Fibroblast of mammary gland (primary cell): ENCODE data around the gene ADGRB2.
A peak's percentile ranks its signal among the peaks of the same experiment; 100 is the strongest.

ENCODE experiments used
- DNase-seq: peaks from one replicate; pipeline ENCODE4 v3.0.0-alpha.2; 2010; ENCODE audit warnings: low read depth
- H3K4me3 ChIP-seq: 2 replicates; pipeline ENCODE4 v1.5.1; 2011; ENCODE audit warnings: low read depth, mild to moderate bottlenecking, low read length, moderate library complexity; ENCODE audit not compliant: control insufficient read depth
- CTCF ChIP-seq: conservative IDR thresholded peaks from 2 replicates; pipeline ENCODE4 v1.5.1; 2011; ENCODE audit warnings: low read depth, low read length, inconsistent platforms; ENCODE audit not compliant: control insufficient read depth, insufficient read depth

ADGRB2 gene

DNA sequence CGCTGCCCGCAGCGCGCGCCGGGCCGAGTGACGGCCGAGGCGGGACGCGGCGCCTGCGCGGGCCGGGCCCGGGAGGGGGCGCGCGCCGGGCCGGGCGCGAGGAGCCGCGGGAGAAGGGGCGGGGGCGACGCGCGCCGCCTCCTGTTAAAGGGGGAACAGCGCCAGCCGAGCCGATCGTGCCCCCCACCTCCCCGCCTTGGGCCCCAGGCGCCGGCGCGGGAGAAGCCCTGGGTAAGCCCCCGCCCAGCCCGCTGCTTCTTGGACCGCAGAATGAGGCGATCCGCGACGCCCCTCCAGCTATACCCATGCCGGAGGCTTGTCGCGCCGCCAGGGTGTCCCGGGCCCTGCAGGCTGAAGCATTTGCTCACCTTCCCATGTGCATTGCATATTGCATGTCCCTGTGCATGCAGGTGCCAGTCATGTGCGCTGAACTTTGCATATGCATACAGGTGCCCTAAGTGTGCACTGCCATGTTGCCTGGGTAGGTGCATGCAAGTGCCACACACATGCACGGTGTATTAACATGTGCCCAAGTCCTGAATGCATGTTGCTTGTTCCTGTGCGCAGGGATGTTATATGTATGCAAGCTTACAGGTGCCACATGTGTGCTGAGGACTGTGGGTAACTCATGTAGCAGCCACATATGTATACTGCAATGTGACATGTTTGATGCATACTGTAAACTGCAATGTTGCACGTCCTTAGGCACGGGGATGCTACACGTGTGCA, at the start of gene ADGRB2:
Gene ADGRB2 (minus strand): TSS at position 29 of the 729 bp plus-strand sequence. CDS start 7,119 bp downstream, outside the sequence.
- no peak for TF ChIP-seq CTCF
- H3K4me3 ChIP-seq: peak within 1 kb of the TSS; percentile 44
- DNase-seq: no peak

GRCh38 chr1:31812158-31812829, 48.2 kb upstream of the ADGRB2 start:
- H3K4me3 ChIP-seq: no peak overlapping the region
- no peak for DNase-seq
- no peak for TF ChIP-seq CTCF

DNA sequence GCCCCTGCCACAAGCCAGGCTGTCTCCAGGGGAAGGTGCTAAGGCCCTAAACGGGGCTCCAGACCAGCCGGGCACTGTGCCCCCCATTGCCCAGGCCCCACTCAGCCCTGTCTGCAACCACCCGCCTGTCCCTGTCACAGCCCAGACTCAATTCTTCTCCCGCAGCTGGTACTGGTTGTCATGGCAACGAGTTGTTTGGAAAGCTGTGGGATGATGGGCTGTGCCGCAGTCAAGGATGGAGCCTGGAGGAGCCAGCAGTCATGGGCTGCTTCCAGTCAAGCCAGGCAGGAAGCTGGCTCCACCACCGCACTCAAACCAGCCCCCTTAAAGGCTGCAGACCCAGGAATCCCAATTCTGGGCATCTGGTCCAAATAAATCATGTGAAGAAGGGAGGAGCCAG, 47.5 kb upstream of the ADGRB2 start:
- TF ChIP-seq CTCF: no peak
- H3K4me3 ChIP-seq: no peak overlapping the region

GRCh38 chr1:31809698-31810097, 45.6 kb upstream of the ADGRB2 start:
- H3K4me3 ChIP-seq: no peak overlapping the region
- TF ChIP-seq CTCF: no peak
- no peak for DNase-seq

More for the DNA sequence above, 47.5 kb upstream of the ADGRB2 start:
- DNase-seq: peak; percentile 40

DNA sequence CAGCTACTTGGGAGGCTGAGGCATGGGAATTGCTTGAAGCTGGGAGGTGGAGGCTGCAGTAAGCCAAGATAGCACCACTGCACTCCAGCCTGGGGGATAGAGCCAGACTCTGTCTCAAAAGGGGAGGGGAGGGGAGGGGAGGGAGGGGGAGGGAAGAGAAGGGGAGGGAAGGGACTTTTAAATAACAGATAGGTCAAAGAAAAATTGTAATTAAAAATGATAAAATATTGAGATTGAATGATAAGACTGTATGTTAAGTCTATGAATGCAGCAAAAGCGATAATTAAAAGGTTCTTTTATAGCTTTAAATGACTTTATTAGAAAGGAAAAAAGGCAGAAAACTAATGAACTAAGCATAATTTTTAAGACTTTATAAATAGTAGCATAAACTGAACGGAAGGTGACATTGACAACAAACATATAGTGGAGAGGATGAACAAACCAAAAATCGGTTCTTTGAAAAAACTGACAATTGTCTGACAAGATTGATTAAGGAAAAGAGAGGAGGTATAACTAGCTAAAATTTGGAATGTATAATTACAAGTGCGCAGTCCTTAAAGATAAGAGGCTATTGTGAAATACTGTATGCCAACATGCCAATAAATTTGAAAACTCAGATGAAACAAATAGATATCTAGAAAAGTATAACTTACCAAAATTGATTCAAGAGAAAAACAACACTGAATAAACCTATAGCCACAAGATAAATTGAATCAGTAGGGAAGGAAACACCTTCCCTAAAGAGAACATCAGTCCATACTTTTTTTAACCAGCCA, 43.3 kb upstream of the ADGRB2 start:
- TF ChIP-seq CTCF: no peak
- no peak for DNase-seq
- H3K4me3 ChIP-seq: no peak overlapping the region

GRCh38 chr1:31805318-31805717, 41.2 kb upstream of the ADGRB2 start:
- no peak for TF ChIP-seq CTCF
- DNase-seq: no peak
- no peak overlapping the region for H3K4me3 ChIP-seq
